Right cardiac atrium (tissue), 5 donors: ENCODE results near the gene MAP2K5. TPM values are rescaled to one million over a fixed set of nuclear protein-coding genes. Genes with fewer than 3 reads are reported as not detected.

ENCODE experiments used
- ATAC-seq, 2 donors: fragments of 200-7000 bp; cut with Tn5 transposase; one replicate each; pipeline versions ENCODE4 v1.8.0 to v1.9.1; 2020; ENCODE audit warnings: moderate library complexity in 2 of 2, mild to moderate bottlenecking in 1 of 2
- DNase-seq, 3 donors: peaks; one replicate each; pipeline ENCODE4 v3.0.0-alpha.2; 2020
- H3K27ac ChIP-seq: one replicate; pipeline ENCODE4 v1.5.1; 2013; ENCODE audit warnings: mild to moderate bottlenecking, low read length, control low read depth, moderate library complexity
- H3K27me3 ChIP-seq: one replicate; pipeline ENCODE4 v1.6.1; 2013; ENCODE audit not compliant: control insufficient read depth, insufficient read depth
- H3K4me1 ChIP-seq: one replicate; pipeline ENCODE4 v1.6.1; 2013; ENCODE audit warnings: low read length; ENCODE audit not compliant: control insufficient read depth, insufficient read depth
- H3K4me3 ChIP-seq: one replicate; pipeline ENCODE4 v1.5.1; 2013; ENCODE audit warnings: low read length, control low read depth
- H3K9me3 ChIP-seq: one replicate; pipeline ENCODE4 v1.6.1; 2013; ENCODE audit warnings: low read length; ENCODE audit not compliant: control insufficient read depth
- WGBS: extraction: QIAGEN DNeasy Blood & Tissue Kit; methylation state at CpG from one replicate; pipeline ENCODE4 v1.1.7; 2013; 5-methylcytosine and 5-hydroxymethylcytosine counted together
- intact Hi-C, 4 donors: fragments of 100-400 bp; cut with DNase I; formaldehyde crosslinking; loops; one replicate each; pipeline versions ENCODE4 v1.11.0 to v1.14.0; 2022 to 2023
- polyA plus RNA-seq: library from polyadenylated mRNA; stranded (reverse); fragments of 200-250 nt; gene quantifications from one replicate; pipeline ENCODE4 v1.2.3, GENCODE V29; 2013
- total RNA-seq, 4 donors: library from RNA; stranded (reverse); fragmentation: NEBNext Ultra II Directional; extraction: Animal tissue kit (Norgen Biotek cat#: 25700); gene quantifications; one replicate each; pipeline ENCODE4 v1.2.1, GENCODE V29; 2021
- donor health status: healthy with polysubstance abuse.
- donor health status: DM: no; HTN: yes; CAD: no.
- donor health status: DM: no; HTN: no; CAD: no.
- donor health status: DM: no; HTN: yes; CAD: no; lungs with severe emphysema.
- donor health status: DM: yes; HTN: yes; CAD: no.

Gene MAP2K5
- total and polyA plus RNA-seq, 5 donors: 9.0 to 16.6 (median 14.9) TPM

GRCh38 chr15:67813104-67813634 is 270.7 kb downstream of the MAP2K5 start:
- Histone ChIP-seq H3K4me3 (no peak overlapping the region), H3K27ac (no peak overlapping the region), H3K4me1 (no peaks in the 10 kb centered on the region), H3K9me3 (peaks cover 4% of the 10 kb centered on the region), H3K27me3 (no peaks in the 10 kb centered on the region)
- DNase-seq: no peak
- intact Hi-C loops: no loop called here
- no peak for ATAC-seq
- 75% methylated on average over 3 of the region's 3 CpGs for WGBS

DNA sequence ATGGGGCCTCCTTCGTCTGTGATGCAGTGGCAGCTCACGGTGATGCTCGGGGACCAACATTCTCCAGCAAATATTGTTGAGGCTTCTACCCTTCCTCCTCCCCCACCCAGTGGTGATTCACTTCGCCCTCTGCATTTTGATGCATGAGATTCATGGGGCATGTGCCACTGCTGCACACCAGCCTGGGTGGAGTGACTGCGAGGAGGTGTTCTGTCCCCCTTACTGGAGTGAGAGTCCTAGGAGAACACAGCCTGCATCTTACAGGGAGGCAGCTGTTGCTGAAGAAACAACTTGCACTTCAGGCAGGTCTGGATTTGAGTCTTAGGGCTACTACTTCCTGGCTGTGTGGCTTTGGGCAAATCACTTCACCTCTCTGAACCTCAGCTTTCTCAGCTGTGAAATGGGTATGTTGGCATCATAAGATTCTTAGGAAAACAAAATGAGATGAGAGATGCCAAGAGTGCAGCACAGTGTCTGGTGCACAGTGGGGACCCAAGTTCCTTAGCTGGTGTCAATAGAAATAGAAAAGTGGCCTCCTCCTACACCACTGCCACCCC is 272.6 kb downstream of the MAP2K5 start:
- Histone ChIP-seq H3K4me3 (no peak overlapping the region), H3K27ac (no peak overlapping the region), H3K9me3 (peaks cover 4% of the 10 kb centered on the region), H3K27me3 (no peaks in the 10 kb centered on the region), H3K4me1 (no peaks in the 10 kb centered on the region)
- WGBS: 76% methylated on average over 5 of the region's 5 CpGs
- intact Hi-C loops: no loop called here
- no peak for ATAC-seq
- DNase-seq: no peak

DNA sequence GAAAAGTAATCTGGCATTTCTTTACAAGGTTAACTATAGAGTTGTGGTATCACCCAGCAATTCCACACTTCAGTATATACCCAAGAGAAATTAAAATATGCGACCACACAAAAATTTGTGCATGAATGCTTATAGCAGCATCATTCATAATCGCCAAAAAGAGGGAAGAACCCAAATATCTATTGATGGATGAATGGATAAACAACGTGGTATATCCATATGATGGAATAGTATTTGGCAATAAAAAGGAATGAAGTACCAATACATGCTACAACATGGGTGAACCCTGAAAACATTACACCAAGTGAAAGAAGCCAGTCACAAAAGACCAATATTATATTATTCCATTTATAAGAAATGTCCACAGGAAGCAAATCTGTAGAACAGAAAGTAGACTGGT is 274.2 kb downstream of the MAP2K5 start:
- H3K27me3 ChIP-seq: no peaks in the 10 kb centered on the region
- DNase-seq (no peak), ATAC-seq (no peak)
- WGBS: 95% methylated on average over 3 of the region's 3 CpGs
- no peak overlapping the region for H3K4me3 ChIP-seq
- no peaks in the 10 kb centered on the region for H3K4me1 ChIP-seq
- intact Hi-C loops: no loop called here
- no peak overlapping the region for H3K27ac ChIP-seq
- H3K9me3 ChIP-seq: peaks cover 4% of the 10 kb centered on the region

- DNase-seq: no peak
- Histone ChIP-seq H3K9me3 (peaks cover 4% of the 10 kb centered on the region), H3K4me3 (no peak overlapping the region), H3K4me1 (no peaks in the 10 kb centered on the region), H3K27me3 (no peaks in the 10 kb centered on the region), H3K27ac (no peak overlapping the region)
- no peak for ATAC-seq
- 68% methylated on average over 3 of the region's 3 CpGs for WGBS
- intact Hi-C loops: no loop called here
These were observed 276.0 kb downstream of the MAP2K5 start for GRCh38 chr15:67818464-67818863.

- no peak overlapping the region for H3K27ac ChIP-seq
- no peak overlapping the region for H3K4me3 ChIP-seq
- no peaks in the 10 kb centered on the region for H3K4me1 ChIP-seq
- ATAC-seq (no peak), DNase-seq (peak in 2 of 3 donors; percentile 18 to 32)
- intact Hi-C loops: no loop called here
- 12% methylated on average over 19 of the region's 19 CpGs for WGBS
- H3K9me3 ChIP-seq: peaks cover 4% of the 10 kb centered on the region
- H3K27me3 ChIP-seq: no peaks in the 10 kb centered on the region
These were observed 277.1 kb downstream of the MAP2K5 start for GRCh38 chr15:67819636-67820035.

DNA sequence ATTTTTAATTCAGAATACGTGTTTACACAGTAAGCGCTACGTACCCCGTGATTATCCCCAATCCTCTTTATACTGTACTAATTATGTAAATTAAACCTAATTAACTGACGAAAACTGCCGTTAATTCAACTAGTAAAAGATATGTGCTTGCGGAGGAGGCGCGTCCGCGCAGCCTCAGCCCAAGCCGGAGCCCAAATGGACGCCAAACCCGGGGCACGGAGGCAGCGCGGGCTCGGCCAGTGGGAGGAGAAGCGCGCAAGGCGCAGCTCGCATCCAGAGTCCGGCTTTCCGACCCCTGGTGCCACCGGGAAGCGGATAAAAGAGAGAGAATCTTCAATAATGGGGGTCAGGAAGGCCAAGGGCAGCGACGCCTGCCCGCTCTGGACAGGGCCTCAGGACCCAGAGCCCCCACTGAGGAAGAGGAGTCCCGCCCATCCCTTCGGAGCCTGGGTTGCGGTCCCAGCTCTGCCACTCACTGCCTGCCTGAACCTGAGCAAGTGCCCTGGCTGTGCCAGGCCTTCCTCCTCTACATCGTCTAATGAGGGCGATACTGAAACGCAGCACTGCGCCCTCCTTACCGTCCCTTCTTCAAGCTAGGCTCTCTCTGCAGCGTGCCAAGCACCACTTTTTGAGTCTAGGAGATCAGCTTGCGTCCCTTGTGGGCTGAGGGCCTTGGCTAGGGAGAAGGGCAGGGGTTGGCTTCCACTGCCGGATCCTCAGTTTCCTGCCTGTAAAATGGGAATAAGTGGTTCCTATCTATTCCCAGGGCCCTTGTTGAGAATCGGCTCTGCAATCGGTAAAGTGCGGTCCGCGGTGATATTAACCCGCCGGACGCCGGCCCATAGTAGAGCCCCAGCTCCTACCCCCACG is 277.9 kb downstream of the MAP2K5 start:
- DNase-seq (peak in 2 of 3 donors; percentile 21 to 27), ATAC-seq (no peak)
- WGBS: 7% methylated on average over 50 of the region's 50 CpGs

DNA sequence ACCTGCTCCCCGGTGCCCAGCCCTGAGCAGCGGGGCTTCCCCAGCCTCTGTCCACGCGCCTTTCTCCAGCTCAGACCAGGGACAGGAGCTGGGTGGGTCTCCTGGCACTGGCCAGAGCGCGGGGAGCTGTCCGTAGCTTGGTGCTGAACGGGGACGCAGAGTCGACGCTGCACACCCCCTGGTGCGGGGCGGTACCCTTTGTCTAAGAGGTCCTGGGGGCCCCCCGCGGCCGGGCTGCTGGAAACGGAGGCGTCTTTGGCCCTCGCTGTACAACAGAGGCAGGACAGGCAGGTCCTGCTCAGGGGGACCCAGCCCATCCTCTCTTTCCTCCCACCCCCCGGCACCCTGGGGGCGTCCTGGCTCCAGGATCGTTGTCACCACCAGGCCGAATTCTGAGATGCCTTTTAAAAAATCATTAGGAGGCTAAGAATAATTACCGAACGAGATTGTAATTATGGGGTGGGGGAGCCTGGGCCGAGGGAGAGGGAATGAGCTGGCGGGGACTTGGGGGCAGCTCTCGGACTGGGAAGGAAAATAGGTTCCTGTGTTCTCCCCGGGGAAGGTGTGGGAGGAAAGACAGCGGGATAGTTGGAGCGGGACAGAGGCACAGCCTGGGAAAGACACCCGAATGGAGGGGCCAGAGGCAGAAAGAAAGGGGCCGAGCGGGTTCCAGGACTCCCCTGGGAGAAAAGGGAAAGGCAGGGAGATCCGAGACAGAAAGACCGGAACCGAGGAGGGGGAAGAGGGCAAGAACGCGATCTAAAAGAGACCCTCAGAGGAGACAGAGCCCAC is 278.7 kb downstream of the MAP2K5 start:
- ATAC-seq (peak; percentile 80 to 85), DNase-seq (peak; percentile 62 to 88 (median 87))
- 2% methylated on average over 39 of the region's 39 CpGs for WGBS
- Histone ChIP-seq H3K27ac (no peak overlapping the region), H3K4me1 (no peaks in the 10 kb centered on the region), H3K4me3 (no peak overlapping the region), H3K27me3 (no peaks in the 10 kb centered on the region), H3K9me3 (no peaks in the 10 kb centered on the region)
- intact Hi-C loops: no loop called here

More for the DNA sequence above, 277.9 kb downstream of the MAP2K5 start:
- H3K4me1 ChIP-seq: no peaks in the 10 kb centered on the region
- no peaks in the 10 kb centered on the region for H3K27me3 ChIP-seq
- intact Hi-C loops: no loop called here
- H3K27ac ChIP-seq: no peak overlapping the region
- no peaks in the 10 kb centered on the region for H3K9me3 ChIP-seq
- H3K4me3 ChIP-seq: no peak overlapping the region

DNA sequence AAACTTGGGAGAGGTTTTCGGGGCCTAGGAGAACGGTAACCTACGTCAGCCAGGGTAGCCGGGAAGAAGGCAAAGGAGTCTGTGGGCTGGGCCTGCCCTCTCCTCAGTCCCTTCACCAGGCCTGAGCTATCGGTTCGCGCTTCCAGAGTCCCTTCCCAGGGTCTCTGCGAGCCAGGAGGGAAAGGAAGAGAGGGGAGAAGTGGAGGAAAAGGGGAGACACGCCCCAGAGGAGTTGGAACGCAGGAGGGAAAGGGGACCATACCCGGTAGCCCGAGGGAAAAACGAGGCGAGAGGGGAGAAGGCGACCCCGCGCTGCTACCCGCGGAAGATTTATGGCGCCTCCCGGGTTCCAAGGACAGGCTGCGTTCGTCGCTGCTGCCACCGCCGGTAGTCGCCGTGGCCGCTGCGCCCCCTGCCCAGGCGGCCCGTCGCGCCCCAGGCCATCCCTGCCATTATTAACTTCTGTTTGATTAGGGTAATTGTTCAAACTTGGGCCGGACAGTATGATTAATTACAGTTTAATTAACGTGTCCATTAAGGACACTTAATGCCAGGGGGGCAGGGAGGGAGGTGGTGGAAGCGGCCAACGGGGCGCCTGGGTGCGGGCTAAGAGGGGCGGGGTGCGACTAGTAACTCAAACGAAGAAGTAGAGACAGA is 279.4 kb downstream of the MAP2K5 start:
- no peak for ATAC-seq
- no peak overlapping the region for H3K4me3 ChIP-seq
- H3K4me1 ChIP-seq: no peaks in the 10 kb centered on the region
- no peaks in the 10 kb centered on the region for H3K27me3 ChIP-seq
- intact Hi-C loops: no loop called here
- no peaks in the 10 kb centered on the region for H3K9me3 ChIP-seq
- 2% methylated on average over 43 of the region's 43 CpGs for WGBS
- H3K27ac ChIP-seq: no peak overlapping the region
- DNase-seq: peak in 1 of 3 donors; percentile 29

DNA sequence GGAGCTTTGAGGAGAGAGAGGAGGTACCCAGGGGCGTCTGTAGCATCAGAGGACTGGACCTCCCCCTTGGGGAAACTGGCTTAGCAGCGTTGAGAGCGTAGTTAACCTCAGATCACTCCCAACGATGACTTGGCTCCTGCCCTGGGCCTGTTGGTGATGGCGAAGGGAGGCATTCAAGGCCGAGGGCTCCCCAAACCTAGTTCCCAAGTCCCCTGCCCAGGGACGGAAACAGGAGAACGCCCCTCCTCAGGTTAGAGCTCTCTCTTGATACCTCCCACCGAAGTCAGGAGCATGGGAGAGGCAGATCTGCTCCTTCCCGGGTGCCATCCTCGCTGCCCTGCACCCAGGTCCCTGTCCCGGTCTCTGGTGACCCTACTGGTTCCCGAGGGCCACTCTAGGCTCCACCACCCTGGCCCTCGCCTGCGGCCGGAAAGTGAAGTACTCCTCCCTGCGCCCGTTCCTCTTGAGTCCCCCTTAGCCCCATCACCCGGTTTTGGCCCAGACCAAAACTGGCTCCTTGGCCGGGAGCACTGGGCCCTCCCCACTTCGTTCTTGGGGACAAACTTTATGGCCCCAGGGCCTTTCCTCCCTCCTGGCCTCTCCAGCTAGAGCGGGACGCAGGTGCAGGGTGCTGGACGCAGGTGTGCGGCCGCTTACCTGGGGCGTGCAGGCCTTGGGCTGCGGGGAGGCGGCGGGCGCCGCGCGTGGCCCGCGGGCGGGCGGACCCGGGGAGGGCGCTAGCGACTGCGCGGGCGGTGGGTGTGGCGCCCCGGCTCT is 280.2 kb downstream of the MAP2K5 start:
- Histone ChIP-seq H3K4me1 (no peaks in the 10 kb centered on the region), H3K27me3 (no peaks in the 10 kb centered on the region), H3K9me3 (no peaks in the 10 kb centered on the region), H3K4me3 (peak overlapping the region; percentile 21), H3K27ac (no peak overlapping the region)
- intact Hi-C loops: no loop called here
- 4% methylated on average over 46 of the region's 46 CpGs for WGBS
- DNase-seq: no peak
- no peak for ATAC-seq
